MCF 10A (cell line): ENCODE measurements around the gene DDX1. TPM values are rescaled to one million over a fixed set of nuclear protein-coding genes. Genes with fewer than 3 reads are reported as not detected.

Experiments
- BruUV-seq: library from RNA; stranded (reverse); fragments of 400-500 nt; replicated peaks from 2 replicates; lab custom pipeline; 2021; lab: Mats Ljungman, UMichigan
- CTCF ChIA-PET: fragments of 300-600 bp; sonication (Branson Sonifier 250); formaldehyde crosslinking; extraction: SDS; loops from one replicate; lab custom pipeline; 2021; ENCODE audit warnings: antibody characterized with exemption, inconsistent platforms; lab: Yijun Ruan, JAX
- POLR2A ChIA-PET: fragments of 300-600, 350-650 bp; sonication (Branson Sonifier 250); formaldehyde crosslinking; extraction: SDS; loops from one replicate; lab custom pipeline; 2020; ENCODE audit warnings: antibody characterized with exemption, inconsistent platforms; lab: Yijun Ruan, JAX
- DNase-seq: peaks from one replicate; pipeline ENCODE4 v3.0.0-alpha.2; 2018; ENCODE audit not compliant: unreplicated experiment
- H3K27ac Mint-ChIP-seq: one replicate; pipeline ENCODE4 v1.8.0; 2022; ENCODE audit warnings: mild to moderate bottlenecking, low read depth, mixed read lengths; ENCODE audit not compliant: unreplicated experiment
- H3K27me3 Mint-ChIP-seq: one replicate; pipeline ENCODE4 v1.8.0; 2022; ENCODE audit warnings: mixed read lengths; ENCODE audit not compliant: insufficient read depth, unreplicated experiment
- H3K36me3 Mint-ChIP-seq: one replicate; pipeline ENCODE4 v1.8.0; 2022; ENCODE audit warnings: mild to moderate bottlenecking, moderate library complexity, mixed read lengths; ENCODE audit not compliant: insufficient read depth, unreplicated experiment
- H3K4me1 Mint-ChIP-seq: one replicate; pipeline ENCODE4 v1.8.0; 2022; ENCODE audit warnings: mixed read lengths; ENCODE audit not compliant: insufficient read depth, unreplicated experiment
- H3K4me3 Mint-ChIP-seq: one replicate; pipeline ENCODE4 v1.8.0; 2022; ENCODE audit warnings: mild to moderate bottlenecking, moderate library complexity, mixed read lengths; ENCODE audit not compliant: unreplicated experiment
- H3K9me3 Mint-ChIP-seq: one replicate; pipeline ENCODE4 v1.8.0; 2022; ENCODE audit warnings: mixed read lengths; ENCODE audit not compliant: unreplicated experiment
- CTCF ChIP-seq: fragments of 200-600 bp; IDR thresholded peaks from one replicate; pipeline ENCODE4 v1.8.0; 2022; ENCODE audit warnings: antibody characterized with exemption, mild to moderate bottlenecking; ENCODE audit not compliant: unreplicated experiment
- intact Hi-C: fragments of 100-400 bp; cut with micrococcal nuclease; formaldehyde crosslinking; loops from 2 replicates; pipeline ENCODE4 v1.14.1; 2022
- total RNA-seq: library from RNA; stranded (reverse); gene quantifications from 2 replicates; pipeline ENCODE4 v1.2.3, GENCODE V29; 2022

Gene DDX1
- total RNA-seq, 1 experiment from 2014 or later: 119 TPM

DNA sequence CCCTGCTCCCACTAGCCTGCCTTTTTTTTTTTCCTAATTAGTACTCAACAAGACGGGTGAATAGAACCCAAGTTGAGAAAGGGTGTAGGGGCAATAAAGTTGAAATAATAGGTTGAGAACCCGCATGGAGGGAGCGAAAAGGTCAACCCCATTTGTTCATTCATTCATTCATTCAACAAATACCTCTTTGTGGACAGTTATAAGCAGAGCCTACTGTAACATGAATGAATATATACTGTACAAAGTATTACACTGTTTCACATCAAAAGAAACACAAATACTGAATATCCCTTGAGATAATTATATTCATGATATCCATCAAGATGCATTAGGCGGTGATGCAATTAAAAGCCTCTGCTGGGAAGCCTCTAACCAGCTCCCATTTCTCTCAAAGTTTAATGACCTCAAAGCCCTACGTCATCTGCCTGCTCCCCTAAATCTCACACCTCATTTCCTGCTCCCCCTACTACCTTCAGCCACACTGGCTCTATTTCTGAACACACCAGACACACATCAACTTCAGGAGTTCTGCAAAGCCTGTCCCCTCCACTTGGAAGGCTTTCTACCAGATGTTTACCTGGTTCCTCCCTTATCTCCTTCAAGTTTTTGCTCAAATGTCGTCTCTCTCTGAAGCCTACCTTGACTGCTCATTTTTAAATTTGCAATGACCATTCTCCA lies 29.2 kb upstream of the DDX1 start:
- Mint-ChIP-seq H3K36me3 (peaks cover 6% of the 10 kb centered on the region), H3K27me3 (no peaks in the 10 kb centered on the region), H3K27ac (peak overlapping the region; percentile 94), H3K4me1 (peaks cover 24% of the 10 kb centered on the region), H3K4me3 (peak overlapping the region; percentile 24), H3K9me3 (no peaks in the 10 kb centered on the region)
- no TSS peak for BruUV-seq
- CTCF ChIA-PET: interaction anchor here (0.7 to 4.7 kb wide), 2 partner anchors 14 to 395 kb away, joined by 4 to 34 read pairs; no protein-coding TSS in a partner anchor
- intact Hi-C loops: no loop called here
- TF ChIP-seq CTCF: no peak
- DNase-seq: no peak
- POLR2A ChIA-PET: interaction anchor here (0.7 to 1.6 kb wide), 4 partner anchors 9 to 38 kb away, joined by 3 to 13 read pairs (median 7); partner anchors contain the start of gene DDX1

DNA sequence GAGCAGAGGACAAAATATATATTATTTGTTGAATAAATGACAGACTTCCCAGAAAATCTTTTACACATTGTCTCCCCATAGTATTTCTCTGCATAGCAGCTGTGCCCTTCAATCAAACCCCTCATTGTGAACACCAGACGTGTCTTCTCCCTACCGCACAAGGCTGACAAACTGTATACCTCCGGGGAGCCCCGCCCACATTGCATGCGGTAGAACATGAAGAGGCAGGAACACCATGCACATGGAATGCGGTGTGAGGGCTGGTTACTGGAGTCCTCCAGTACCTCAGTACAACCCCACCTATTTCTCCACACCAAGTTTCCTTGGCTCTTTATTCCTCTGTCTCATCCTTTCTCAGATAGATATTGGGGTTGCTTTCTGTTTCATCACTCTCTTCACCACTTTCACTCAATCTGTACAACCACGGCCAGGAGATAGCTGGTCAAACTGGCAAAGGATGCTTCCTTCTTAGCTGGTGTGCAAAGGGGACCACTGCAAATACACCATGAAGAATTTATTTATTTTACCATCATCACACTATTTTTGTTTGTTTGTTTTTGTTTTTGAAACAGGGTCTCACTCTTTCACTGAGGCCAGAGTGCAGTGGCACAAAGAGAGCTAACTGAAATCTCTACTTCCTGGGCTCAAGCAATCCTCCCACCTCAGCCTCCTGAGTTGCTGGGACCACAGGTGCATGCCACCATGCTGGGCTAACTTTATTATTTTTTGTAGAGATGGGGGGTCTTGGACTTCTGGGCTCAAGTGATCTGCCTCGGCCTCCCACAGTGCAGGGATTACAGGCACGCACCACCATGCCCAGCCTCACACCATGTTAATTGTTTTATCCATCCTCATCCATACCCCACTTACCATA lies 28.2 kb upstream of the DDX1 start:
- peaks cover 20% of the 10 kb centered on the region for H3K4me1 Mint-ChIP-seq
- no peak for DNase-seq

DNA sequence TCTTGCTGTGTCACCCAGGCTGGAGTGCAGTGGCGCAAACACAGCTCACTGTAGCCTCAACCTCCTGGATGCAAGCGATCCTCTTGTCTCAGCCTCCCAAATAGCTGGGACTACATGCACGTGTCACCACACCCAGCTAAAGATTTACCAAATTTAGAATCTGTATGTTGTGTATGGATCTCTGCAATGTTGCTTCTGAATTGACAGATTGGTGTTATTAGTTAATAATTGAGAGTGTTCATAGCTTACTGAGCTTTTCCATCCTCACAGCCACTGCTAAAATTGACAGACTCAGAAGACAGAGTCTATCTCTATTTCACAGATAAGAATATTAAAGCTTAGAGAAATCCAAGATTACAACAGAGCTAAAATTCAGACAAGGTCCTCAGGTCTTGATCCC lies 26.3 kb upstream of the DDX1 start:
- CTCF ChIA-PET: interaction anchor here (1.0 kb wide), 1 partner anchor 9 kb away, joined by 3 read pairs; no protein-coding TSS in a partner anchor
- BruUV-seq: no TSS peak
- Mint-ChIP-seq H3K4me1 (peaks cover 20% of the 10 kb centered on the region), H3K27me3 (no peaks in the 10 kb centered on the region), H3K4me3 (no peak overlapping the region), H3K9me3 (no peaks in the 10 kb centered on the region), H3K36me3 (peaks cover 5% of the 10 kb centered on the region), H3K27ac (no peak overlapping the region)
- POLR2A ChIA-PET: no interaction called here
- DNase-seq: no peak
- no peak for TF ChIP-seq CTCF
- intact Hi-C loops: no loop called here

More for the DNA sequence above, 28.2 kb upstream of the DDX1 start:
- ChIA-PET POLR2A (no interaction called here), CTCF (interaction anchor here (1.2 to 4.7 kb wide), 3 partner anchors 13 to 25 kb away, joined by 4 to 34 read pairs (median 5); no protein-coding TSS in a partner anchor)
- H3K9me3 Mint-ChIP-seq: no peaks in the 10 kb centered on the region
- TF ChIP-seq CTCF: no peak
- peak overlapping the region; percentile 39 for H3K4me3 Mint-ChIP-seq
- no peak overlapping the region for H3K27ac Mint-ChIP-seq
- no TSS peak for BruUV-seq
- H3K27me3 Mint-ChIP-seq: no peaks in the 10 kb centered on the region
- peaks cover 6% of the 10 kb centered on the region for H3K36me3 Mint-ChIP-seq
- intact Hi-C loops: no loop called here
